Measurements from ENCODE around the gene RNF13. TPM values are rescaled to one million over a fixed set of nuclear protein-coding genes. Genes with fewer than 3 reads are reported as not detected.

The RNF13 gene
- total RNA-seq, 1 experiment from 2014 or later, result 76.9 TPM

DNA sequence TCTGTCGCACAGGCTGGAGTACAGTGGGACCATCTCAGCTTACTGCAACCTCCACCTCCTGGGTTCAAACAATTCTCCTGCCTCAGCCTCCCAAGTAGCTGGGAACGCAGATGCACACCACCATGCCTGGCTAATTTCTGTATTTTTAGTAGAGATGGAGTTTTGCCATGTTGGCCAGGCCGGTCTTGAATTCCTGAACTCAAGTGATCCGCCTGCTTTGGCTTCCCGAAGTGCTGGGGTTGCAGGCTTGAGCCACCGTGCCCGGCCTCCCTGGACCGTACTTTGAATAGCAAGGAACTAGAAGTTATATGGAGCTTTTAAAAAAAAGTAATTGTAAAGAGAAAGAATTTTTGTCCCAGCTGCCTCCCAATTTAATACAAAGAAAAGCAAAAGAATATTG lies 12.3 kb upstream of the RNF13 start:
- H3K27ac ChIP-seq (ENCODE audit: low read length), result no peak overlapping the region
- TF ChIP-seq SIN3A (IDR thresholded peaks at IDR 0.05; ENCODE audit: borderline replicate concordance, insufficient read depth, low read depth, low read length), result no peak
- CTCF ChIA-PET, result interaction anchor here (0.7 kb wide), 1 partner anchor 30 kb away, joined by 3 read pairs; no protein-coding TSS in a partner anchor
- H3K4me3 ChIP-seq (ENCODE audit: low read depth in 2 of 2, low read length in 2 of 2), result no peak overlapping the region
- no peak for ATAC-seq
- BruUV-seq (replicated peaks), result no TSS peak
- POLR2A ChIA-PET, result no interaction called here
- H3K27me3 ChIP-seq (ENCODE audit: control insufficient read depth, insufficient read depth, low read length), result no peaks in the 10 kb centered on the region
- no peaks in the 10 kb centered on the region for H3K36me3 ChIP-seq (ENCODE audit: control insufficient read depth, insufficient read depth, low read length)
- H3K4me1 ChIP-seq (ENCODE audit: control insufficient read depth, insufficient read depth, low read length), result no peaks in the 10 kb centered on the region
- in situ Hi-C loops (cut with HindIII; ENCODE audit: low pct_unique_long_range_greater_than_20kb, low sequenced_read_pairs) (no loop called here), intact Hi-C loops (cut with micrococcal nuclease; ENCODE audit: unreplicated experiment) (no loop called here)
- DNase-seq (ENCODE audit: low read depth, low spot score), result no peak
- no peaks in the 10 kb centered on the region for H3K9me3 ChIP-seq (ENCODE audit: control insufficient read depth, insufficient read depth, low read depth, low read length)

DNA sequence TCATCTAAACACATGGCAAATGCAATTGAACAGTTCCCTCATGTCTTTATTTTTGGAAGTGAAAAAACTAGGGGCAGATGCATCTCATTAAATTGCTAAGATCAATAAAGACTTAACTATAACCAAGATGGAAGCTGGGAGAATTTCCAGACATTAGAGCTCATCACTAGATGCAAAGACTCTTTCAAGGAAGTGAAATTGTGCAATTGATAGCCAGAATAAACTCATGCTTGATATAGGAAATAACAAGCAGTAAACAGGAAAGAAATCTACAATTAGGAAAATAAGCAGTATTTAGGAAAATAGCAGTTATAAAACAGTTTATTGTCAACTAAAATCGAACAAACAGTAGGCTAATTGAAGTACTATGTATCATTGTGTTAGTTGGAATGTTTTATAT lies 11.8 kb upstream of the RNF13 start:
- ChIA-PET POLR2A (no interaction called here), CTCF (interaction anchor here (0.7 kb wide), 1 partner anchor 30 kb away, joined by 3 read pairs; no protein-coding TSS in a partner anchor)
- BruUV-seq (replicated peaks), result no TSS peak
- Histone ChIP-seq H3K4me3 (ENCODE audit: low read depth in 2 of 2, low read length in 2 of 2) (no peak overlapping the region), H3K4me1 (ENCODE audit: control insufficient read depth, insufficient read depth, low read length) (no peaks in the 10 kb centered on the region), H3K27ac (ENCODE audit: low read length) (no peak overlapping the region), H3K9me3 (ENCODE audit: control insufficient read depth, insufficient read depth, low read depth, low read length) (no peaks in the 10 kb centered on the region), H3K27me3 (ENCODE audit: control insufficient read depth, insufficient read depth, low read length) (no peaks in the 10 kb centered on the region), H3K36me3 (ENCODE audit: control insufficient read depth, insufficient read depth, low read length) (no peaks in the 10 kb centered on the region)
- no peak for TF ChIP-seq POLR2AphosphoS5 (IDR thresholded peaks at IDR 0.05; ENCODE audit: low read depth, low read length)
- TF ChIP-seq TCF7L2 (IDR thresholded peaks at IDR 0.05; ENCODE audit: low read depth, low read length), result no peak
- TF ChIP-seq, protein P1, sequence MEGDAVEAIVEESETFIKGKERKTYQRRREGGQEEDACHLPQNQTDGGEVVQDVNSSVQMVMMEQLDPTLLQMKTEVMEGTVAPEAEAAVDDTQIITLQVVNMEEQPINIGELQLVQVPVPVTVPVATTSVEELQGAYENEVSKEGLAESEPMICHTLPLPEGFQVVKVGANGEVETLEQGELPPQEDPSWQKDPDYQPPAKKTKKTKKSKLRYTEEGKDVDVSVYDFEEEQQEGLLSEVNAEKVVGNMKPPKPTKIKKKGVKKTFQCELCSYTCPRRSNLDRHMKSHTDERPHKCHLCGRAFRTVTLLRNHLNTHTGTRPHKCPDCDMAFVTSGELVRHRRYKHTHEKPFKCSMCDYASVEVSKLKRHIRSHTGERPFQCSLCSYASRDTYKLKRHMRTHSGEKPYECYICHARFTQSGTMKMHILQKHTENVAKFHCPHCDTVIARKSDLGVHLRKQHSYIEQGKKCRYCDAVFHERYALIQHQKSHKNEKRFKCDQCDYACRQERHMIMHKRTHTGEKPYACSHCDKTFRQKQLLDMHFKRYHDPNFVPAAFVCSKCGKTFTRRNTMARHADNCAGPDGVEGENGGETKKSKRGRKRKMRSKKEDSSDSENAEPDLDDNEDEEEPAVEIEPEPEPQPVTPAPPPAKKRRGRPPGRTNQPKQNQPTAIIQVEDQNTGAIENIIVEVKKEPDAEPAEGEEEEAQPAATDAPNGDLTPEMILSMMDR (IDR thresholded peaks at IDR 0.05), result no peak
- no peak for ATAC-seq
- intact Hi-C loops (cut with micrococcal nuclease; ENCODE audit: unreplicated experiment), result no loop called here
- DNase-seq (ENCODE audit: low read depth, low spot score), result no peak
- in situ Hi-C loops (cut with HindIII; ENCODE audit: low pct_unique_long_range_greater_than_20kb, low sequenced_read_pairs), result no loop called here

DNA sequence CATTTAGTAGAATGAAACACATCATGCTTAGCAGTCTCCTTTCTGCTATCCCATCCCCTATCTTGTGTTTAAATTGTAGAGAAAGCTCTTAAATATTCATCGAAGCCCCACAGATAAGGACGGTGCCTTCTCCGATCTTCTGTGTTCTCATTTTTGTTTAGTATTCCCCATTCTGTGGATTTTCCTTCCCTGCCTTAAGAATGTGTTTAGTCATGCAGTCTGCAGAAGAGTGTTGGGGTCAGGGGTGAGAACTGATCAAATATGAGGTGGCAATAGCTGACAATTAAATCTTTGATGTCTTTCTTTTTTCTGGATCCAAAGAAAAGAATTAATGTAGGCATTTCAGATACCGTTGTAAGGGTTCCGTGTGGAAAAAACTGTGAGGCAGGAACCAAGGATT lies 11.4 kb upstream of the RNF13 start:
- ChIA-PET POLR2A (no interaction called here), CTCF (interaction anchor here (0.8 kb wide), 1 partner anchor 30 kb away, joined by 3 read pairs; no protein-coding TSS in a partner anchor)
- intact Hi-C loops (cut with micrococcal nuclease; ENCODE audit: unreplicated experiment) (no loop called here), in situ Hi-C loops (cut with HindIII; ENCODE audit: low pct_unique_long_range_greater_than_20kb, low sequenced_read_pairs) (no loop called here)
- Histone ChIP-seq H3K36me3 (ENCODE audit: control insufficient read depth, insufficient read depth, low read length) (no peaks in the 10 kb centered on the region), H3K9me3 (ENCODE audit: control insufficient read depth, insufficient read depth, low read depth, low read length) (no peaks in the 10 kb centered on the region), H3K27ac (ENCODE audit: low read length) (no peak overlapping the region), H3K4me1 (ENCODE audit: control insufficient read depth, insufficient read depth, low read length) (no peaks in the 10 kb centered on the region), H3K27me3 (ENCODE audit: control insufficient read depth, insufficient read depth, low read length) (no peaks in the 10 kb centered on the region), H3K4me3 (ENCODE audit: low read depth in 2 of 2, low read length in 2 of 2) (no peak overlapping the region)
- ATAC-seq (no peak), DNase-seq (ENCODE audit: low read depth, low spot score) (no peak)
- BruUV-seq (replicated peaks), result no TSS peak
- TF ChIP-seq SIN3A (IDR thresholded peaks at IDR 0.05; ENCODE audit: borderline replicate concordance, insufficient read depth, low read depth, low read length) (no peak), TCF7L2 (IDR thresholded peaks at IDR 0.05; ENCODE audit: low read depth, low read length) (no peak), POLR2AphosphoS5 (IDR thresholded peaks at IDR 0.05; ENCODE audit: low read depth, low read length) (no peak)
- TF ChIP-seq, protein P2, sequence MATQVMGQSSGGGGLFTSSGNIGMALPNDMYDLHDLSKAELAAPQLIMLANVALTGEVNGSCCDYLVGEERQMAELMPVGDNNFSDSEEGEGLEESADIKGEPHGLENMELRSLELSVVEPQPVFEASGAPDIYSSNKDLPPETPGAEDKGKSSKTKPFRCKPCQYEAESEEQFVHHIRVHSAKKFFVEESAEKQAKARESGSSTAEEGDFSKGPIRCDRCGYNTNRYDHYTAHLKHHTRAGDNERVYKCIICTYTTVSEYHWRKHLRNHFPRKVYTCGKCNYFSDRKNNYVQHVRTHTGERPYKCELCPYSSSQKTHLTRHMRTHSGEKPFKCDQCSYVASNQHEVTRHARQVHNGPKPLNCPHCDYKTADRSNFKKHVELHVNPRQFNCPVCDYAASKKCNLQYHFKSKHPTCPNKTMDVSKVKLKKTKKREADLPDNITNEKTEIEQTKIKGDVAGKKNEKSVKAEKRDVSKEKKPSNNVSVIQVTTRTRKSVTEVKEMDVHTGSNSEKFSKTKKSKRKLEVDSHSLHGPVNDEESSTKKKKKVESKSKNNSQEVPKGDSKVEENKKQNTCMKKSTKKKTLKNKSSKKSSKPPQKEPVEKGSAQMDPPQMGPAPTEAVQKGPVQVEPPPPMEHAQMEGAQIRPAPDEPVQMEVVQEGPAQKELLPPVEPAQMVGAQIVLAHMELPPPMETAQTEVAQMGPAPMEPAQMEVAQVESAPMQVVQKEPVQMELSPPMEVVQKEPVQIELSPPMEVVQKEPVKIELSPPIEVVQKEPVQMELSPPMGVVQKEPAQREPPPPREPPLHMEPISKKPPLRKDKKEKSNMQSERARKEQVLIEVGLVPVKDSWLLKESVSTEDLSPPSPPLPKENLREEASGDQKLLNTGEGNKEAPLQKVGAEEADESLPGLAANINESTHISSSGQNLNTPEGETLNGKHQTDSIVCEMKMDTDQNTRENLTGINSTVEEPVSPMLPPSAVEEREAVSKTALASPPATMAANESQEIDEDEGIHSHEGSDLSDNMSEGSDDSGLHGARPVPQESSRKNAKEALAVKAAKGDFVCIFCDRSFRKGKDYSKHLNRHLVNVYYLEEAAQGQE (IDR thresholded peaks at IDR 0.05; ENCODE audit: insufficient read depth in 1 of 2, low read depth in 2 of 2, low read length in 1 of 2), result no peak
- TF ChIP-seq, protein P1 (IDR thresholded peaks at IDR 0.05), result no peak

Measured in Panc1 (cell line).